ENCODE measurements around the gene IFNW1.

DNA sequence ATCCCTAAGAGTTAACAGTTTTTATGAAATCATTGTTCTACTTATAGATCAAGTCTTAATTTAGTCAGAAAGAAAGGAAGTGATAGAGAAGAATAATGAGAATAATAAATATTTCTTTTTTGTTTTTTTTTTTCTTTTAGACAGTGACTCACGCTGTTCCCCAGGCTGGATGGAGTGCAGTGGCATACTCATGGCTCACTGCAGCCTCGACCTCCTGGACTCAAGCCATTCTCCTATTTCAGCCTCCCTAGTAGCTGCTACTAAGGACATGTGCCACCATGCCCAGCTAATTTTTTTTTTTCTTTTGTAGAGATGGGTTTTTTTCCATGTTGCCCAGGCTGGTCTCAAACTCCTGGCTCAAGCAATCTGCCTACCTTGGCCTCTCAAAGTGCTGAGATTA lies 13.9 kb upstream of the IFNW1 start:
- TF ChIP-seq GABPA (IDR thresholded peaks at IDR 0.05; ENCODE audit: low read depth), result no peak
- no peak for TF ChIP-seq POLR2A (IDR thresholded peaks at IDR 0.05; ENCODE audit: low read depth, low read length)
- TF ChIP-seq, protein P1, sequence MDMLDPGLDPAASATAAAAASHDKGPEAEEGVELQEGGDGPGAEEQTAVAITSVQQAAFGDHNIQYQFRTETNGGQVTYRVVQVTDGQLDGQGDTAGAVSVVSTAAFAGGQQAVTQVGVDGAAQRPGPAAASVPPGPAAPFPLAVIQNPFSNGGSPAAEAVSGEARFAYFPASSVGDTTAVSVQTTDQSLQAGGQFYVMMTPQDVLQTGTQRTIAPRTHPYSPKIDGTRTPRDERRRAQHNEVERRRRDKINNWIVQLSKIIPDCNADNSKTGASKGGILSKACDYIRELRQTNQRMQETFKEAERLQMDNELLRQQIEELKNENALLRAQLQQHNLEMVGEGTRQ (IDR thresholded peaks at IDR 0.05; ENCODE audit: borderline replicate concordance, low read depth, low read length), result no peak
- TF ChIP-seq, protein P2, sequence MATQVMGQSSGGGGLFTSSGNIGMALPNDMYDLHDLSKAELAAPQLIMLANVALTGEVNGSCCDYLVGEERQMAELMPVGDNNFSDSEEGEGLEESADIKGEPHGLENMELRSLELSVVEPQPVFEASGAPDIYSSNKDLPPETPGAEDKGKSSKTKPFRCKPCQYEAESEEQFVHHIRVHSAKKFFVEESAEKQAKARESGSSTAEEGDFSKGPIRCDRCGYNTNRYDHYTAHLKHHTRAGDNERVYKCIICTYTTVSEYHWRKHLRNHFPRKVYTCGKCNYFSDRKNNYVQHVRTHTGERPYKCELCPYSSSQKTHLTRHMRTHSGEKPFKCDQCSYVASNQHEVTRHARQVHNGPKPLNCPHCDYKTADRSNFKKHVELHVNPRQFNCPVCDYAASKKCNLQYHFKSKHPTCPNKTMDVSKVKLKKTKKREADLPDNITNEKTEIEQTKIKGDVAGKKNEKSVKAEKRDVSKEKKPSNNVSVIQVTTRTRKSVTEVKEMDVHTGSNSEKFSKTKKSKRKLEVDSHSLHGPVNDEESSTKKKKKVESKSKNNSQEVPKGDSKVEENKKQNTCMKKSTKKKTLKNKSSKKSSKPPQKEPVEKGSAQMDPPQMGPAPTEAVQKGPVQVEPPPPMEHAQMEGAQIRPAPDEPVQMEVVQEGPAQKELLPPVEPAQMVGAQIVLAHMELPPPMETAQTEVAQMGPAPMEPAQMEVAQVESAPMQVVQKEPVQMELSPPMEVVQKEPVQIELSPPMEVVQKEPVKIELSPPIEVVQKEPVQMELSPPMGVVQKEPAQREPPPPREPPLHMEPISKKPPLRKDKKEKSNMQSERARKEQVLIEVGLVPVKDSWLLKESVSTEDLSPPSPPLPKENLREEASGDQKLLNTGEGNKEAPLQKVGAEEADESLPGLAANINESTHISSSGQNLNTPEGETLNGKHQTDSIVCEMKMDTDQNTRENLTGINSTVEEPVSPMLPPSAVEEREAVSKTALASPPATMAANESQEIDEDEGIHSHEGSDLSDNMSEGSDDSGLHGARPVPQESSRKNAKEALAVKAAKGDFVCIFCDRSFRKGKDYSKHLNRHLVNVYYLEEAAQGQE (IDR thresholded peaks at IDR 0.05; ENCODE audit: low read depth, low read length), result no peak
- TF ChIP-seq EED (IDR thresholded peaks at IDR 0.05; ENCODE audit: low read depth), result no peak

All from GM12878 (cell line).